Brain microvascular endothelial cell (primary cell): Measurements from ENCODE around the gene LZTFL1.

ENCODE experiments used
- DNase-seq: peaks from one replicate; pipeline ENCODE4 v3.0.0-alpha.2; 2020
- H3K27ac ChIP-seq: fragments of 250-450 bp; sonication (Bioruptor Pico); 2 replicates; pipeline ENCODE4 v1.5.1; 2020; ENCODE audit warnings: mild to moderate bottlenecking, moderate library complexity
- H3K27me3 ChIP-seq: fragments of 250-450 bp; sonication (Bioruptor Pico); replicated peaks from 2 replicates; pipeline ENCODE4 v1.5.1; 2020; ENCODE audit warnings: mild to moderate bottlenecking
- H3K36me3 ChIP-seq: fragments of 250-450 bp; sonication (Bioruptor Pico); replicated peaks from 2 replicates; pipeline ENCODE4 v1.5.1; 2020; ENCODE audit warnings: mild to moderate bottlenecking
- H3K4me3 ChIP-seq: 2 replicates; pipeline ENCODE4 v1.5.1; 2011; ENCODE audit warnings: low read depth, mild to moderate bottlenecking, control low read depth, low read length, moderate library complexity
- CTCF ChIP-seq: IDR thresholded peaks from 2 replicates; pipeline ENCODE4 v1.5.1; 2011; ENCODE audit warnings: low read depth, mild to moderate bottlenecking, moderate library complexity, low read length, control low read depth, inconsistent platforms; ENCODE audit errors: missing control alignments
- in situ Hi-C: cut with HindIII; loops from 2 replicates; pipeline ENCODE4 v1.10.0; 2017; ENCODE audit warnings: low sequenced_read_pairs, low pct_ligation_motif_present

The LZTFL1 gene

GRCh38 chr3:45776301-45776595, 65.7 kb downstream of the LZTFL1 start:
- TF ChIP-seq CTCF: no peak
- Histone ChIP-seq H3K4me3 (no peak overlapping the region), H3K27ac (no peak overlapping the region), H3K27me3 (peaks cover 5% of the 10 kb centered on the region), H3K36me3 (no peaks in the 10 kb centered on the region)
- no peak for DNase-seq
- in situ Hi-C loops: no loop called here

- Histone ChIP-seq H3K27me3 (peaks cover 5% of the 10 kb centered on the region), H3K27ac (no peak overlapping the region), H3K4me3 (no peak overlapping the region), H3K36me3 (no peaks in the 10 kb centered on the region)
- in situ Hi-C loops: no loop called here
- no peak for DNase-seq
- TF ChIP-seq CTCF: no peak
These were observed 66.2 kb downstream of the LZTFL1 start for GRCh38 chr3:45775571-45776300.

- H3K27ac ChIP-seq: no peak overlapping the region
- no peak for DNase-seq
- no peaks in the 10 kb centered on the region for H3K36me3 ChIP-seq
- in situ Hi-C loops: loop anchor here (25.0 kb wide), 1 partner anchor 287 kb away; no protein-coding TSS in a partner anchor
- H3K27me3 ChIP-seq: peaks cover 11% of the 10 kb centered on the region
- no peak for TF ChIP-seq CTCF
- no peak overlapping the region for H3K4me3 ChIP-seq
These were observed 67.1 kb downstream of the LZTFL1 start for GRCh38 chr3:45774581-45775521.

GRCh38 chr3:45773714-45774449, 68.0 kb downstream of the LZTFL1 start:
- in situ Hi-C loops: loop anchor here (25.0 kb wide), 1 partner anchor 288 kb away; no protein-coding TSS in a partner anchor

More at GRCh38 chr3:45773714-45774449, 68.0 kb downstream of the LZTFL1 start:
- H3K4me3 ChIP-seq: no peak overlapping the region
- no peak overlapping the region for H3K27ac ChIP-seq
- TF ChIP-seq CTCF: no peak
- no peaks in the 10 kb centered on the region for H3K36me3 ChIP-seq
- peaks cover 9% of the 10 kb centered on the region for H3K27me3 ChIP-seq
- no peak for DNase-seq
